ENCODE results near the gene ZFP14.

ZFP14 gene

GRCh38 chr19:36378625-36379509 lies at the start of gene ZFP14:
ZFP14 (minus strand) TSS chr19:36379201; CDS start chr19:36367892, 11,309 bp downstream.
- Histone ChIP-seq H3K9me3 (ENCODE audit: control insufficient read depth, insufficient read depth, low read length) (no peaks in the 10 kb centered on the region), H3K4me1 (ENCODE audit: insufficient read depth, low read length) (no peaks in the 10 kb centered on the region), H3K36me3 (ENCODE audit: insufficient read depth, low read length) (no peaks in the 10 kb centered on the region), H3K9ac (ENCODE audit: low read depth, low read length) (peak within 1 kb of the TSS; percentile 86)

DNA sequence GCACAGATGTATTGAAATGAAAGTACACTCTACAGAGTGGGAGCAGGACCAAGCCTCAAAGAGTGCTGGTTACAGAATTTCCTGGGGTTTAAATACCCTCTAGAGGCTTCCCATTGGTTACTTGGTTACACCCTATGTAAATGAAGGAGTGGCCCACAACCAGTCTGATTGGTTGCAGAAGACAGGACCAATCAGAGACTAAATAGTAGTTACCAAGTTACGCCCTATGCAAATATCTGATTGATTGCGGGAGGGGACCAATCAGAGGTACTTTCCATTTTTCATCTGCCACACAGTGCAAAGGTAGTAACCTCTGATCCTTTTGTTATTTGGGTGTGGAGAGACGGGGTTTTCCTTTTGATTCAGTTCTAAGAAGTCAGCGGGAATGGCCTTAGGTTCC lies 44.9 kb upstream of the ZFP14 start:
- H3K36me3 ChIP-seq (ENCODE audit: insufficient read depth, low read length): no peaks in the 10 kb centered on the region
- H3K4me1 ChIP-seq (ENCODE audit: insufficient read depth, low read length): no peaks in the 10 kb centered on the region
- no peaks in the 10 kb centered on the region; the same call in 1 of the 2 replicates for H3K9me3 ChIP-seq (ENCODE audit: control insufficient read depth, insufficient read depth, low read length)
- no peak overlapping the region for H3K9ac ChIP-seq (ENCODE audit: low read depth, low read length)

DNA sequence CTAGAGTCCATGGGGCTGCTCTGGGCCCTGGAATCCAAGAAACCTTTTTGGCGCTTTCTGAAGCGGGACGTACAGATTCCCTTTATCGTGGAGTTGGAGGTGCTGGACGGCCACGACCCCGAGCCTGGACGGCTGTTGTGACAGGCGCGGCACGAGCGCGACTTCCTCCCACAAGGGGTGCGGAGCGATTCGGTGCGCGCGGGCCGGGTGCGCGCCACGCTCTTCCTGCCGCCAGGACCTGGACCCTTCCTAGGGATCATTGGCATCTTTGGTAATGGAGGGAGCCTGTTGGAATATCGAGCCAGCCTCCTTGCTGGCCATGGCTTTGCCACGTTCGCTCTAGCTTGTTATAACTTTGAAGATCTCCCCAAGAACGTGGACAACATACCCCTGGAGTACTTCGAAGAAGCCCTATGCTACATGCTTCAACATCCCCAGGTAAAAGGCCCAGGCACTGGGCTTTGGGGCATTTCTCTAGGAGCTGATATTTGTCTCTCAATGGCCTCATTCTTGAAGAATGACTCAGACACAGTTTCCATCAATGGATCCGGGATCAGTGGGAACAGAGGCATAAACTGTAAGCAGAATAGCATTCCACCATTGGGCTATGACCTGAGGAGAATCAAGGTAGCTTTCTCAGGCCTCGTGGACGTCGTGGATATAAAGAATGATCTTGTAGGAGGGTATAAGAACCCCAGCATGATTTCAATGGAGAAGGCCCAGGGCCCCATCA lies 42.9 kb upstream of the ZFP14 start:
- Histone ChIP-seq H3K9me3 (ENCODE audit: control insufficient read depth, insufficient read depth, low read length) (no peaks in the 10 kb centered on the region; the same call in 1 of the 2 replicates), H3K4me1 (ENCODE audit: insufficient read depth, low read length) (no peaks in the 10 kb centered on the region), H3K36me3 (ENCODE audit: insufficient read depth, low read length) (no peaks in the 10 kb centered on the region), H3K9ac (ENCODE audit: low read depth, low read length) (peak overlapping the region; percentile 40; the same call in 1 of the 2 replicates)

DNA sequence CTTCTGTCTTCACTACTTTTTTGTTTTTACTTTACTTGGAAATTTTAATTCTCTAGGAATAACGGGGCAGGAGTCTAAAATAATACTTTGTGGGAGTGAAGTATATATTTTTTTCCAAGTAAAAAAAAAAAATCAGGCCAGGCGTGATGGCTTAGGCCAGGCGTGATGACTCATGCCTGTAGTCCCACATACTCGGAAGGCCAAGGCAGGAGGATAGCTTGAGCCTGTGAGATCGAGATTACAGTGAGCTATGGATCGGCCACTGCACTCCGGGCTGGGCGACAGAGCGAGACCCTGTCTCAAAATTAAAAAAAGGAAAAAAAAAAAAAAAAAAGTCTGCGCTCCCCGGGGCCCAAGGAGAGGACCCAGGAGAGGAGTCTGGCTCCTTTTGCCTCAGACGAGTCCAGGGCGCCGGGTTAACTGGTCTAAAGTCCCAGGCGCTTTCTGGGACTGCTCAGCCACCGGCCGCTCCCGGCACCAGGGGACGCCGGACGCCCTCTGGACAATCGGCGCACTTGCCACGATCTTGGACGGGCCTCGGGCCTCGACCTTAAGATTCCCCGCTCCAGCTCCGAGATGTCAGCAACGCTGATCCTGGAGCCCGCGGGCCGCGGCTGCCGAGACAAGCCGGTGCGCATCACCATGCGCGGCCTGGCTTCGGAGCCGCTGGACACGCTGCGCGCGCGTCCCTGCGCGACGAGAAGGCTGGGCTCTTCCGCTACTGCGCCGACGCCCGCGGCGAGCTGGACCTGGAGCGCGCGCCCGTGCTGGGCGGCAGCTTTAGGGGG lies 42.2 kb upstream of the ZFP14 start:
- no peaks in the 10 kb centered on the region for H3K4me1 ChIP-seq (ENCODE audit: insufficient read depth, low read length)
- no peaks in the 10 kb centered on the region; the same call in 1 of the 2 replicates for H3K9me3 ChIP-seq (ENCODE audit: control insufficient read depth, insufficient read depth, low read length)
- no peaks in the 10 kb centered on the region for H3K36me3 ChIP-seq (ENCODE audit: insufficient read depth, low read length)
- peak overlapping the region; percentile 40; the same call in 1 of the 2 replicates for H3K9ac ChIP-seq (ENCODE audit: low read depth, low read length)

DNA sequence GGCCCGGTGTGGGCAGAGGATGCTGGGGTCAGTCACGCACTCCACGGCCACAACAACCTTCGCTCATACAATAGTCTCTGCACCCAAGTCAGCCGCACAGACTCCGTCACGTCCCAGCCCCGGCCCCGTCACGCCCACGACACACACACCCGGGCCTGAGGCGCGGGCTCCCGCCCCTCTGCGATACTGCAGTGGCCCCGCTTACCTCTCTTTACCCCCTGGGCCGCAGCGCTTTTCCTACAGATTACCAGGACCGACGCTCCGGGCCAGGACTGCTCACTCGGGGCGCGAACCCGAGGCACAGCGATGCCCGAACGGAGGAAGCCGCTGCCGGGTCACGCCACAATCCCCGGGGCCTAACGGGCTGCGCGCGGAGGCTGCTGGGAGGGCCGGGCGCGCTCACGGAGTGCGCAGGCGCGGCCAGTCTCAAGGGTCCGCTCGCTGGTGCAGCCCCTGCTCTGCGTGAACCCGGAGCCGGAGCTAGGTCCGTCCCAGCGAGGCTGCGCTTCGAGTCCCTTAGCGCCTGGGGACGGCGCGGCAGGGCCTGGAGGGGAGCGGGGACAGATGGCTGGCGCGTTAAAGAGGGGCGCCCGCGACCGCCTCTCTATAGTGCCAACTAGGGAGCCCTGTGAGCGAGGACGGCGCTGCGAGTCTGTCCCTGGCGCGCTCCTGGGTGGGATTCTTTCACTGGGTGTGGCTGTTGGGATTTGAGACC lies 39.4 kb upstream of the ZFP14 start, which contains the start of gene ZFP82:
ZFP82 (minus strand) TSS at position 358 of the 715 bp plus-strand sequence. CDS start 8,855 bp downstream, outside the sequence.
- H3K36me3 ChIP-seq (ENCODE audit: insufficient read depth, low read length): no peaks in the 10 kb centered on the region
- H3K9ac ChIP-seq (ENCODE audit: low read depth, low read length): peak within 1 kb of the TSS; percentile 79
- no peaks in the 10 kb centered on the region for H3K9me3 ChIP-seq (ENCODE audit: control insufficient read depth, insufficient read depth, low read length)
- H3K4me1 ChIP-seq (ENCODE audit: insufficient read depth, low read length): no peaks in the 10 kb centered on the region

- H3K9ac ChIP-seq (ENCODE audit: low read depth, low read length): peak overlapping the region; percentile 79
- H3K9me3 ChIP-seq (ENCODE audit: control insufficient read depth, insufficient read depth, low read length): no peaks in the 10 kb centered on the region
- no peaks in the 10 kb centered on the region for H3K36me3 ChIP-seq (ENCODE audit: insufficient read depth, low read length)
- no peaks in the 10 kb centered on the region for H3K4me1 ChIP-seq (ENCODE audit: insufficient read depth, low read length)
Measured at GRCh38 chr19:36417752-36418286, 38.8 kb upstream of the ZFP14 start.

GRCh38 chr19:36409841-36410240 lies 30.8 kb upstream of the ZFP14 start:
- Histone ChIP-seq H3K9me3 (ENCODE audit: control insufficient read depth, insufficient read depth, low read length) (no peaks in the 10 kb centered on the region), H3K4me1 (ENCODE audit: insufficient read depth, low read length) (no peaks in the 10 kb centered on the region), H3K9ac (ENCODE audit: low read depth, low read length) (no peak overlapping the region), H3K36me3 (ENCODE audit: insufficient read depth, low read length) (peaks cover 13% of the 10 kb centered on the region)

GRCh38 chr19:36408101-36408500 lies 29.1 kb upstream of the ZFP14 start:
- Histone ChIP-seq H3K36me3 (ENCODE audit: insufficient read depth, low read length) (peaks cover 13% of the 10 kb centered on the region), H3K9me3 (ENCODE audit: control insufficient read depth, insufficient read depth, low read length) (no peaks in the 10 kb centered on the region), H3K9ac (ENCODE audit: low read depth, low read length) (no peak overlapping the region), H3K4me1 (ENCODE audit: insufficient read depth, low read length) (no peaks in the 10 kb centered on the region)

GRCh38 chr19:36404498-36404897 lies 25.5 kb upstream of the ZFP14 start:
- Histone ChIP-seq H3K36me3 (ENCODE audit: insufficient read depth, low read length) (peaks cover 22% of the 10 kb centered on the region; the same call in 1 of the 2 replicates), H3K9ac (ENCODE audit: low read depth, low read length) (no peak overlapping the region), H3K4me1 (ENCODE audit: insufficient read depth, low read length) (no peaks in the 10 kb centered on the region), H3K9me3 (ENCODE audit: control insufficient read depth, insufficient read depth, low read length) (peaks cover 4% of the 10 kb centered on the region; the same call in 1 of the 2 replicates)

- H3K36me3 ChIP-seq (ENCODE audit: insufficient read depth, low read length): peaks cover 18% of the 10 kb centered on the region; the same call in 1 of the 2 replicates
- H3K9me3 ChIP-seq (ENCODE audit: control insufficient read depth, insufficient read depth, low read length): peaks cover 4% of the 10 kb centered on the region; the same call in 1 of the 2 replicates
- no peak overlapping the region for H3K9ac ChIP-seq (ENCODE audit: low read depth, low read length)
- no peaks in the 10 kb centered on the region for H3K4me1 ChIP-seq (ENCODE audit: insufficient read depth, low read length)
Measured at GRCh38 chr19:36401475-36401874, 22.5 kb upstream of the ZFP14 start.

DNA sequence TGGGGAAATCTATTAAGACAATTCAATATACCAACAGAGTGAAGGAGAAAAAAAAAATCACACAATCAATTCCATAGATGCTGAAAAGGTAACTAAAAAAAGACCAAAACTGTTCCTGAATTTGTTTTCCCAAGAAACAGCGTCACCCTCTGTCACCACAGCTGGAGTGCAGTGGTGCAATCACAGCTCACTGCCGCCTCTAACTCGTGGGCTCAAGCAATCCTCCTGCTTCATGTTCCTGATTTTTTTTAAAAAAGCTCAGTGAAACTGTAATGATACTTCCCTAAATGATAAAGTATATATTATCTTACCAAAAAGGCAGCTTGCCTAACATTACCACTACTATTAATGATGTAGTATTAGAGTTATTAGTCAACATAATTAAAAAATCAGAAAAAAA lies 19.6 kb upstream of the ZFP14 start:
- peaks cover 13% of the 10 kb centered on the region for H3K36me3 ChIP-seq (ENCODE audit: insufficient read depth, low read length)
- H3K4me1 ChIP-seq (ENCODE audit: insufficient read depth, low read length): no peaks in the 10 kb centered on the region
- peaks cover 21% of the 10 kb centered on the region for H3K9me3 ChIP-seq (ENCODE audit: control insufficient read depth, insufficient read depth, low read length)
- H3K9ac ChIP-seq (ENCODE audit: low read depth, low read length): no peak overlapping the region

GRCh38 chr19:36392916-36393673 lies 14.1 kb upstream of the ZFP14 start:
- no peak overlapping the region for H3K9ac ChIP-seq (ENCODE audit: low read depth, low read length)
- H3K9me3 ChIP-seq (ENCODE audit: control insufficient read depth, insufficient read depth, low read length): peaks cover 40% of the 10 kb centered on the region
- peaks cover 21% of the 10 kb centered on the region for H3K36me3 ChIP-seq (ENCODE audit: insufficient read depth, low read length)
- H3K4me1 ChIP-seq (ENCODE audit: insufficient read depth, low read length): no peaks in the 10 kb centered on the region

DNA sequence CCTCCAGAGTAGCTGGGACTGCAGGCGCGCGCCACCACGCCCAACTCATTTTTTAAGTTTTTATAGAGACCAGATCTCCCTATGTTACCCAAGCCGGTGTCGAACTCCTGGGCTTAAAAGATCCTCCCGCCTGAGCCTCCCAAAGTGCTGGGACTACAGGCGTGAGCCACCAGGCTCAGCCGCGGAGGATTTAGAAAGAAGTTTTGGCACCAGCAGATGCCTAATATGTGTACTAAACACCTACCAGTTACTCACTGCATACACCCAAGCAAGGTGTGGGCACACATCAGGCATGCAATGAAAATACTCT lies 464 bp upstream of the ZFP14 start:
- H3K36me3 ChIP-seq (ENCODE audit: insufficient read depth, low read length): no peaks in the 10 kb centered on the region
- no peaks in the 10 kb centered on the region for H3K4me1 ChIP-seq (ENCODE audit: insufficient read depth, low read length)
- no peaks in the 10 kb centered on the region for H3K9me3 ChIP-seq (ENCODE audit: control insufficient read depth, insufficient read depth, low read length)
- peak overlapping the region; percentile 86; the same call in 1 of the 2 replicates for H3K9ac ChIP-seq (ENCODE audit: low read depth, low read length)

All from ES-I3 (cell line).